Right renal cortex interstitium (tissue), 3 donors: ENCODE data around the gene ESYT3. TPM values are rescaled to one million over a fixed set of nuclear protein-coding genes. Genes with fewer than 3 reads are reported as not detected.
A peak's percentile ranks its signal among the peaks of the same experiment; 100 is the strongest.
"Not testable (repeated sequence)": the region's sequence is repeated elsewhere in the genome, so short reads cannot be mapped to it uniquely, and the experiment has no call there.

Experiments used
- DNase-seq, 3 donors: peaks; one replicate each; pipeline ENCODE4 v3.0.0-alpha.2; 2013; ENCODE audit warnings: low read depth in 3 of 3, low spot score in 2 of 3
- polyA plus RNA-seq, 3 donors: library from polyadenylated mRNA; unstranded; fragments of 120-200 nt; gene quantifications; one replicate each; pipeline ENCODE4 v1.2.1, GENCODE V29; 2013; ENCODE audit not compliant: insufficient read length in 3 of 3

The ESYT3 gene
- polyA plus RNA-seq, 3 donors: 1.1 to 1.4 (median 1.2) TPM

GRCh38 chr3:138408751-138409570 is 25.5 kb upstream of the ESYT3 start:
- no peak for DNase-seq

- no peak for DNase-seq
These were observed 21.4 kb upstream of the ESYT3 start for GRCh38 chr3:138412821-138413551.

- DNase-seq: not testable (repeated sequence)
These were observed 18.2 kb upstream of the ESYT3 start for GRCh38 chr3:138416236-138416635.

DNA sequence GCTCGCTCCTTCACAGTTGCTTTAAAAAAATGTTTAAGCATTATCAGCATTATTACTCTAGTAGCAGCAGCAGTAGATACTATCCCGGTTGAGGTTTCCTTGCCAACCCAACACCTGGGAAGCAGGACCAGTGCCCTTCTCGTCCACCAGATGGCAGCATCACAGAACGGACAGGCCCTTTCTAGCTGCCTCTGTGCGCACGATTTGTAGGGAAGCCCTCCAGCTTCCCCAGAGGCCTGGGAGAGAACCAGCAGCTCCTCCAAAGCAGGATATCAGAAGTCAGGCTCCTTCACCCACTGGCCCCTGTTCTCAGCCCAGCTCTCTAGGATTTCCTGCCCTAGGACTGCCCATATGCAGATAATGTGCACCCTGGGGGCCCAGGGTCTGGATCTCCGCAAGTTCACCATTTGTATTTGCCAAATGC is 16.8 kb upstream of the ESYT3 start:
- DNase-seq: peak; percentile 48 to 76 (median 54)

DNA sequence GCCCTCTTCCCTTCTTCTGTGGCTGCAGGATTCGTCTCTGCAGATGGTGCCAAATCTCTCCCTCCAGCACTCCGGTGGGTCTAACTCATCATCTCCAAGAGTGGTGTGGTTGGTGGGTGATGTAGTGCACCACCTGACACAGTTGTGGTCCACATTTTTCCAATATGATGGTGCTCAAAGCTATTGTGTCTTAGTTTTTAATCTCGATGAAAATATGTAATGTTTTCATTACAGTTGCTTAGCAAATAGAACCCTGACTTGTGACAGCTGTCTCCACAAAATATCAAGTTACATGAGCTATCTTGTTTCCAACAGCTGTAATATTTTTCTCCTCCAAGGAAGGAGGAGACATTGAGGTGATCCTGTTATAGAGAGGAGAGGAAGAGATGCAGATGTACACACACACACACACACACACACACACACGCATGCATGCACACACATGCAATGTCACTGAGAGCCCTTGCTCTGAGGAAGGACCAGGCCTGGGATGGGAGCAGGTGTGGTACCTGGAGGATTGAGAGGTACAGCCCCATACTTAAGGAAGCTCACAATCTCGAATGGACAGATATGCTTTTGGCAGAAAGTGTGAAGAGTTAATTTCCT is 15.7 kb upstream of the ESYT3 start:
- DNase-seq: no peak

DNA sequence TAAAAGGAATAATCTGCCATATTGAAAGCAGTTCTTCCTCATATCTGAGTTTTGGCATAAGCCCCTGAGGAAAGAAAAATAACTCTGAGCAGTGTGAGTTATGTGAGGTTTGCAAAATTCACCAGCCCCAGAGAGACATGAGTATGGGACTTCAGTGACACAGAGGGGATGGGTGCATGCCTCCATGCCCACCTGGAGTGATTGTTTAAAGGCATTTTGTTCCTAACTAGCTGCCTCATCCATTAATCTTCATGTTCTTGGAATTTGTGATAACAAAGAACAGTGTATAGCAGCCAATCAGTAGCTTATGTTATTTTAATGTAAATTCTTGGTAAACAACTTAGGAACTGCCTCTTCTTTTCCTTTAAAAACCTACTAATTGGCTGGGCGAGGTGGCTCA is 11.1 kb upstream of the ESYT3 start:
- no peak for DNase-seq

DNA sequence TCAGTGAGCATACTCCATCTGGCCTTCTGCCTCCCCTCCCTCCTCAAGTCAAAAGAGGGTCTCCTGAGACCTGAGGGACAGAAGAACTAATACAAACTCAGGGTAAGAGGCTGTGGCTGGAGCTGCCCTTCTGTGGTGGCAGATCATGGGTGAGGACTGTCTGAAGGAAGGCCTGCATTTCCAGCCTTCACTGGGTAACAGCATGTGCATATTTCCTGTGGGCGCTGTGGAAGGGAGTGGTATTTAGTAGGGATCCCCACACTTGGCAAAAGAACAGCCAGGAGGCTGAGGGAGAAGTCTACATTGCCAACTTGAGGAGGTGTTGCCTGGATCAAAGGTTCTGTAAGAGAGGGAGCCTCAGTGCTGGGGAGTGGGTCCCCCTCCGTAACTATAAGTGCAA is 10.1 kb upstream of the ESYT3 start:
- no peak for DNase-seq

- DNase-seq: no peak
These were observed 8.2 kb upstream of the ESYT3 start for GRCh38 chr3:138426211-138426610.

DNA sequence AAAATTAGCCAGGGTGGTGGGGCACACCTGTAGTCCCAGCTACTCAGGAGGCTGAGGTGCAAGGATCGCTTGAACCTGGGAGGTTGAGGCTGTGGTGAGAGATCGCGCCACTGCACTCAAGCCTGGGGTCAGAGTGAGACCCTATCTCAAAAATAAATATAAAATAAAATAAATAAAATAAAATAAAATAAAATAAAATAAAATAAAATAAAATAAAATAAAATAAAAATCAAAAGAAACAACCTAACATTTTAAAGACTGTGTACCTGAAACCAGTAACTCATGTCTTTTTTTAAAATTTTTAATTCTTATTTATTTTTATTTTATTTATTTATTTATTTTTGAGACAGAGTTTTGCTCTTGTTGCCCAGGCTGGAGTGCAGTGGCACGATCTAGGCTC is 7.7 kb upstream of the ESYT3 start:
- not testable (repeated sequence) for DNase-seq

- no peak for DNase-seq
These were observed 4.8 kb upstream of the ESYT3 start for GRCh38 chr3:138429665-138430064.

GRCh38 chr3:138432576-138433240 is 1.7 kb upstream of the ESYT3 start:
- no peak for DNase-seq

GRCh38 chr3:138433892-138434275 is 532 bp upstream of the ESYT3 start:
- DNase-seq: no peak

DNA sequence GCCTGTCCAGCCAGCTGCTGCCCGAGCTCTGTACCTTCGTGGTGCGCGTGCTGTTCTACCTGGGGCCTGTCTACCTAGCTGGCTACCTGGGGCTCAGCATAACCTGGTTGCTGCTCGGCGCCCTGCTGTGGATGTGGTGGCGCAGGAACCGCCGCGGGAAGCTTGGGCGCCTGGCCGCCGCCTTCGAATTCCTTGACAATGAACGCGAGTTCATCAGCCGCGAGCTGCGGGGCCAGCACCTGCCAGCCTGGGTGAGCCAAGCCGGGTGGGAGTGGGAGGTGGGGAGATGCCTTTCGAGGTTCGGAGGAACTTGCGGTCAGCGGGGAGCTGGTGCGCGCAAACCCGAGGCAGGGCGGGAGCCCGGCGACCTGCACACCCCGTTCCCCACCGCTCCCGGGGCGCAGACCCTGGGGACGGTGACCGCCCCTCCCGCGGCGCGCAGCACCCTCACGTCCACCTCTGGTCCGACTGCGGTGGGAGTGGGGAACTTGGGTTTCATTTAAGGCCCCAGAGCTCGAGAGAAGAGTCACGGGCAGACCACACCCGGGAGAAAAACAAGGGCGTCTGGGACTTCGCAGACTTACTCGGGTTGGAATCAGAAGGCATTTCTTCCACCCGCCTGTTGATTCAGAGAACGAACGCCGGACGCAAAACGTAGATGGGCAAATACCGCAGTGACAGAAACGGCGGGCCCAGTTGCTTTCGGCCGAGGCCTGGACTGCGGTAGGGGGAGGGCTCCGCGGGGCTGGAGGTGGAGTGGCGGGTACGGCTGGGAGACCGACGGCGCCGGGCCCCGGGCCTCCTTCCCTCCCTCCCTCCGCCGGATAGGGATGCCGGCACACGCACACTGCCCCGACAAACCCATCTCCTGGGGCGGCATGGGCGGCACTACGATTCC is 708 bp downstream of the ESYT3 start:
- no peak for DNase-seq

- no peak for DNase-seq
These were observed 1.4 kb downstream of the ESYT3 start for GRCh38 chr3:138435840-138436239.

GRCh38 chr3:138437281-138437680 is 2.9 kb downstream of the ESYT3 start:
- DNase-seq: no peak

DNA sequence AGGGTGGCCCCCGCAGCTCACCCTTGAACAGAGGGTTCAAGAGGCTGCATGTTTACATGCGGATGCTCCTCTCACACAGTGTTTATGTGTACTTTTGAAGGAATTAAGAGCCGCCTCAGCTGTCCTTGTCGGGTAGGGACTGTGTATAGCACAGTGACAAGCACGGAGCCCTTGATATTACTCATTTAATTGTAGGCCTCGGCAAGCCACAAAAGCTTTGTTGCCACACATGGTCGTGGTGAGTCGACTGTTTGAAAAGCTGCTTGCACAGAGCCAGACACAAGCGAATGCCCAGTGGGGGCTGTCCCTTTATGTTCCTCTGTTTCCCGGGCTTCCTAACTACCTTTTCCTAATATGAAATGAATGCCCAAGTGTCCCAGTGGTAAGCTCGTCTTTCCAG is 4.5 kb downstream of the ESYT3 start:
- no peak for DNase-seq

DNA sequence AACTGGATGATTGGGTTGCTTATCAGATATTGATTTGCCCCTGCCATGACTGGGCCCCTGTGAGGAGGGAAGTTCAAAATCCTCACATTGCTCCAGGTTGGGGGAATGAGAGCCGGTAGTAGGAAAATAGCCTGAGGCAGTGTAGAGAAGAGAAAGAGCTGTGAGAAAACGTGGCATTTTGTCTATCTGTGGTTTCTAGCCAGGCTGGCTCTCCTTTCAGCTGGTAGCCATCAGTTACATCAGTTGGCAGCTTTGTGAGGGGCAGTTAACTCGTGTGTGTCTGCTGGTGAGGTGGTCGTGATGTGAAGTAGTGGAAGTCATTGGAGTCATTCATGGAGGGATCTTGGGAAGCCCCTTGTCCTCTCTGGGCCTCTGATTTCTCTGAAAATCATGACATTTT is 5.2 kb downstream of the ESYT3 start:
- DNase-seq: no peak

GRCh38 chr3:138440121-138440521 is 5.7 kb downstream of the ESYT3 start:
- DNase-seq: no peak

DNA sequence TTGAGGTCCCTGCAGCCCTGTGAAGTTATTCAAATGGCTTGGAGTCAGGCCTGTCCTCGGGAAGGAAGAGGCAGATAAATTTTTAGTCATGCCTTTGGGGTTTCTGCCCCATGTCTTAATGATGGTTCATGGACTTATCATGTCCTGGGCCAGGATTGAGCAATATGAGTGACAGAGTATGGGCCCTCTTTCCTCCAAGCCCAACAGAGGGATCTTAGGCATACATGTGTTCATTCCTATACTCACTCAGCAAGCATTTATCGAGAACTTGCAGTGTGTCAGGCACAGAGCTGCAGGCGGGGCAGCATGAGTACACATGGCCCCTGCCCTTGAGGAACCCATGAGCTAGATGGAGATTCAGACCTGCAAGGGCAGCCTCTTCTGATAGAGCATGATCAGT is 6.2 kb downstream of the ESYT3 start:
- DNase-seq: no peak

GRCh38 chr3:138441256-138441655 is 6.8 kb downstream of the ESYT3 start:
- DNase-seq: no peak
